ENCODE measurements around the gene PLXNA2. TPM values are rescaled to one million over a fixed set of nuclear protein-coding genes. Genes with fewer than 3 reads are reported as not detected.

The PLXNA2 gene
- total RNA-seq, 2 donors from 2014 or later: 44.5 to 51.6 TPM

- Histone ChIP-seq H3K27me3 (no peaks in the 10 kb centered on the region), H3K9me3 (no peaks in the 10 kb centered on the region), H3K36me3 (replicated peaks in 1 of 2; ENCODE audit: insufficient read depth in 1 of 2, low read depth in 2 of 2) (no peaks in the 10 kb centered on the region), H3K4me3 (no peak overlapping the region), H3K4me1 (peaks cover 51% of the 10 kb centered on the region), H3K27ac (no peak overlapping the region)
- no peak for TF ChIP-seq POLR2A (IDR thresholded peaks at IDR 0.05)
- TF ChIP-seq, protein P1, sequence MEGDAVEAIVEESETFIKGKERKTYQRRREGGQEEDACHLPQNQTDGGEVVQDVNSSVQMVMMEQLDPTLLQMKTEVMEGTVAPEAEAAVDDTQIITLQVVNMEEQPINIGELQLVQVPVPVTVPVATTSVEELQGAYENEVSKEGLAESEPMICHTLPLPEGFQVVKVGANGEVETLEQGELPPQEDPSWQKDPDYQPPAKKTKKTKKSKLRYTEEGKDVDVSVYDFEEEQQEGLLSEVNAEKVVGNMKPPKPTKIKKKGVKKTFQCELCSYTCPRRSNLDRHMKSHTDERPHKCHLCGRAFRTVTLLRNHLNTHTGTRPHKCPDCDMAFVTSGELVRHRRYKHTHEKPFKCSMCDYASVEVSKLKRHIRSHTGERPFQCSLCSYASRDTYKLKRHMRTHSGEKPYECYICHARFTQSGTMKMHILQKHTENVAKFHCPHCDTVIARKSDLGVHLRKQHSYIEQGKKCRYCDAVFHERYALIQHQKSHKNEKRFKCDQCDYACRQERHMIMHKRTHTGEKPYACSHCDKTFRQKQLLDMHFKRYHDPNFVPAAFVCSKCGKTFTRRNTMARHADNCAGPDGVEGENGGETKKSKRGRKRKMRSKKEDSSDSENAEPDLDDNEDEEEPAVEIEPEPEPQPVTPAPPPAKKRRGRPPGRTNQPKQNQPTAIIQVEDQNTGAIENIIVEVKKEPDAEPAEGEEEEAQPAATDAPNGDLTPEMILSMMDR (IDR thresholded peaks at IDR 0.05): no peak
- intact Hi-C loops (cut with DNase I): no loop called here
- DNase-seq (no peak), ATAC-seq (no peak)
- WGBS, 2 donors: 70 to 78% methylated on average over 7 of the region's 7 CpGs
Observed at GRCh38 chr1:208180421-208180820, 63.8 kb downstream of the PLXNA2 start.

- intact Hi-C loops (cut with DNase I): no loop called here
- Histone ChIP-seq H3K4me1 (peaks cover 54% of the 10 kb centered on the region), H3K36me3 (replicated peaks in 1 of 2; ENCODE audit: insufficient read depth in 1 of 2, low read depth in 2 of 2) (no peaks in the 10 kb centered on the region), H3K27ac (no peak overlapping the region), H3K27me3 (no peaks in the 10 kb centered on the region), H3K4me3 (no peak overlapping the region), H3K9me3 (no peaks in the 10 kb centered on the region)
- WGBS, 2 donors: 85 to 86% methylated on average over 7 of the region's 7 CpGs
- DNase-seq: no peak
- TF ChIP-seq, protein P1 (IDR thresholded peaks at IDR 0.05): no peak
- TF ChIP-seq POLR2A (IDR thresholded peaks at IDR 0.05): no peak
- no peak for ATAC-seq
Observed at GRCh38 chr1:208179961-208180409, 64.2 kb downstream of the PLXNA2 start.

DNA sequence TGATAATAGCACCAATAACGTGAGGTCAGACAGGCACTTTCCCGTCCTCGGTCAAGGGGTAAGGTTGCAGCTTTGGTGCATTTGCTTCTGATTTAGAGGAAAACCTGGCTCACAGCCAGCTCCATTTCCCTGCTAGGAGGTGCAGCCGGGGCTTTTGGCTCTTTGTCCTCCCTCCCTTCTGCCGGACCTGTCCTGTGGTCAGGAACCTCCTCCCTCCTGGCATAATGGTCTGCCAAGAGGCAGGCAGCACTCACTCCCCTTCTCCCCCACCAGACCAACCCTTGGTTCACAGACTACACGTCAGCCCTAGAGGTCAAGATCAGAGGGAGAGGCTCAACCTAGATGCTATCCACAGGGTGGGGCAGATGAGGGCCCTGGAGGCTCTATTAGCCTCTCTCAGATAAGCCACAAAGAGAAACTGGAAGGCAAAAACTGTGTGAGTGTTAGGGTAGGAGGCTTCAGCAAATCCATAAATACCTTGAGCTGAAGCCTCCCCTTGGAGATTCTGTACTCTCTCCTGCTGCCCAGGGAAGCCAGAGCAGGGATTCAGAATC lies 64.8 kb downstream of the PLXNA2 start:
- H3K4me3 ChIP-seq: no peak overlapping the region
- no peaks in the 10 kb centered on the region for H3K36me3 ChIP-seq (replicated peaks in 1 of 2; ENCODE audit: insufficient read depth in 1 of 2, low read depth in 2 of 2)
- intact Hi-C loops (cut with DNase I): no loop called here
- no peak for TF ChIP-seq POLR2A (IDR thresholded peaks at IDR 0.05)
- TF ChIP-seq, protein P1 (IDR thresholded peaks at IDR 0.05): no peak
- H3K9me3 ChIP-seq: no peaks in the 10 kb centered on the region
- H3K4me1 ChIP-seq: peaks cover 54% of the 10 kb centered on the region
- DNase-seq: peak in 3 of 4 donors; percentile 37 to 45 (median 43)
- ATAC-seq: no peak
- no peaks in the 10 kb centered on the region for H3K27me3 ChIP-seq
- no peak overlapping the region for H3K27ac ChIP-seq
- WGBS, 2 donors: 52 to 55% methylated on average over 6 of the region's 6 CpGs

DNA sequence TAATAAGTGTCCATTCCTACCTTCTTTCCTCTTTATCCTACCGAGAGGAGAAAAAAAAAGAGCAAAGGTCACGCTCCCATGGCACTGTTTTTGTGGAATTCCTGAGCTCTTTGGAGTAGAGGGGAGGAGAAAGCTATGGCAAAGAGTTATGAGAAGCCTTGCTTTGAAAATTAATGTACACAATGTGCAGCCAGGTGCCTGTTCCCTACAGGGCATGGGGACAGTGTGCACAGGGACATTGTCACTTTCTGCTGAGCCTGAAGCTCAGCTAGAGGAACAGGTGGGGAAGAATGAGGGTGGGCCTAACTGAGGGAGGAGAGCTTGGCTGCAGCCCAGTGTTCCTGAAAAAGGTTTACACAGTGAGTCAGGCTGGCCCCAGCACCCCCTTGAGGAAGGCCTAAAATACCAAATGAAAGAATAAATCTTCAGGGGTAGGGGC lies 66.1 kb downstream of the PLXNA2 start:
- Histone ChIP-seq H3K4me1 (peaks cover 54% of the 10 kb centered on the region), H3K36me3 (replicated peaks in 1 of 2; ENCODE audit: insufficient read depth in 1 of 2, low read depth in 2 of 2) (no peaks in the 10 kb centered on the region), H3K27ac (peak overlapping the region in 2 of 4 donors; percentile 4 to 25), H3K9me3 (no peaks in the 10 kb centered on the region), H3K4me3 (no peak overlapping the region), H3K27me3 (no peaks in the 10 kb centered on the region)
- ATAC-seq: peak; percentile 49
- intact Hi-C loops (cut with DNase I): no loop called here
- 48 to 51% methylated on average over 2 of the region's 2 CpGs for WGBS, 2 donors
- DNase-seq: peak; percentile 36 to 75 (median 66)
- no peak for TF ChIP-seq POLR2A (IDR thresholded peaks at IDR 0.05)
- TF ChIP-seq, protein P1 (IDR thresholded peaks at IDR 0.05): peak in 1 of 7 experiments; percentile 6

DNA sequence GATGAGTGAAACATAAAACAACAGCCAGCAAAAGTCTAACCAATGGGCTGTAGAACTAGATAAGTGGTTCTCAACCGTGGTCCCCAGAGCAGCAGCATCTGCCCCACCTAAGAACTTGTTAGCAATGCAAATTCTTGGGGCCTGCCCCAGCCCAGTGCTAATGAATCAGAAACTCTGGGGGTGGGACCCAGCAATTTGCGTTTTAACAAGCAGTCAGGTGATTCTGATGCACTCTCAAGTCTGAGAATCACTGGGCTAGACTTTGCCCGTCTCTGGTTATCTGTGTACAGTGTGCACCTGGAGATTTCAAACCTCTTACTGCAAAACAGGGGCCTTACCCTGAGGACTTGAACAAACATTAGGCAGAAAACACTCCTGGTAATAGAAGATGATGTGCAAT lies 66.5 kb downstream of the PLXNA2 start:
- no peak for TF ChIP-seq POLR2A (IDR thresholded peaks at IDR 0.05)
- TF ChIP-seq, protein P1 (IDR thresholded peaks at IDR 0.05): no peak
- ATAC-seq (no peak), DNase-seq (peak in 1 of 4 donors; percentile 28)
- Histone ChIP-seq H3K4me3 (no peak overlapping the region), H3K9me3 (no peaks in the 10 kb centered on the region), H3K27me3 (no peaks in the 10 kb centered on the region), H3K27ac (no peak overlapping the region), H3K36me3 (replicated peaks in 1 of 2; ENCODE audit: insufficient read depth in 1 of 2, low read depth in 2 of 2) (no peaks in the 10 kb centered on the region), H3K4me1 (peaks cover 54% of the 10 kb centered on the region)
- 28 to 36% methylated on average over 3 of the region's 3 CpGs for WGBS, 2 donors
- intact Hi-C loops (cut with DNase I): no loop called here

All from body of pancreas (tissue), 4 donors.